ENCODE measurements around the gene AGFG2.

Gene AGFG2

GRCh38 chr7:100614308-100614861, 75.4 kb downstream of the AGFG2 start:
- no peak for DNase-seq

Measured in activated CD4-positive, alpha-beta T cell treated with anti-CD3 and anti-CD28 coated beads for 48 hours (primary cell).